PC-9 (cell line): Measurements from ENCODE around the gene GPR45.

Experiments
- CTCF ChIP-seq: fragments of 200-600 bp; sonication (generic); conservative IDR thresholded peaks from 2 replicates; pipeline ENCODE4 v1.6.1; 2017; ENCODE audit warnings: mixed run types, antibody characterized with exemption, mild to moderate bottlenecking, moderate library complexity
- EZH2 ChIP-seq: fragments of 200-600 bp; sonication (generic); IDR thresholded peaks from 2 replicates; pipeline ENCODE4 v1.8.0; 2017; ENCODE audit warnings: antibody characterized with exemption, low read depth

GRCh38 chr2:105278654-105279053 is 37.1 kb downstream of the GPR45 start:
- no peak for TF ChIP-seq CTCF
- no peak for TF ChIP-seq EZH2
